ENCODE data around the gene SRRT.

SRRT gene

GRCh38 chr7:100874577-100875355, at the start of gene SRRT:
SRRT (plus strand) TSS chr7:100875103; CDS start chr7:100875591, 488 bp downstream.
- peaks cover 20 to 27% of the 10 kb centered on the region in 2 donors for H3K4me1 ChIP-seq (ENCODE audit: control insufficient read depth in 1 of 2, insufficient read depth in 2 of 2, low read length in 2 of 2)
- H3K27ac ChIP-seq (ENCODE audit: low read depth, low read length) = peak within 1 kb of the TSS; percentile 95
- no peaks in the 10 kb centered on the region for H3K27me3 ChIP-seq (ENCODE audit: control insufficient read depth in 1 of 2, insufficient read depth in 2 of 2, low read length in 2 of 2)
- peak within 1 kb of the TSS; percentile 79 to 95 for H3K4me3 ChIP-seq (ENCODE audit: low read depth in 1 of 2, low read length in 2 of 2)
- peak within 1 kb of the TSS; percentile 73 to 81 for H3K9ac ChIP-seq (ENCODE audit: low read depth in 1 of 2, low read length in 2 of 2)
- peaks cover 3 to 21% of the 10 kb centered on the region in 2 donors for H3K36me3 ChIP-seq (ENCODE audit: control insufficient read depth in 1 of 2, insufficient read depth in 2 of 2, low read length in 2 of 2)
- H3K9me3 ChIP-seq (ENCODE audit: control insufficient read depth in 1 of 2, low read length in 2 of 2) = no peaks in the 10 kb centered on the region

- H3K36me3 ChIP-seq (ENCODE audit: control insufficient read depth in 1 of 2, insufficient read depth in 2 of 2, low read length in 2 of 2) = peaks cover 4 to 21% of the 10 kb centered on the region in 2 donors
- no peak overlapping the region for H3K27ac ChIP-seq (ENCODE audit: low read depth, low read length)
- H3K27me3 ChIP-seq (ENCODE audit: control insufficient read depth in 1 of 2, insufficient read depth in 2 of 2, low read length in 2 of 2) = peaks cover 4 to 7% of the 10 kb centered on the region in 2 donors
- H3K9me3 ChIP-seq (ENCODE audit: control insufficient read depth in 1 of 2, low read length in 2 of 2) = no peaks in the 10 kb centered on the region
- peak overlapping the region; percentile 70 to 79 for H3K9ac ChIP-seq (ENCODE audit: low read depth in 1 of 2, low read length in 2 of 2)
- H3K4me3 ChIP-seq (ENCODE audit: low read depth in 1 of 2, low read length in 2 of 2) = peak overlapping the region; percentile 71 to 77
- peaks cover 16 to 28% of the 10 kb centered on the region in 2 donors for H3K4me1 ChIP-seq (ENCODE audit: control insufficient read depth in 1 of 2, insufficient read depth in 2 of 2, low read length in 2 of 2)
These were observed 49.7 kb upstream of the SRRT start for GRCh38 chr7:100825215-100825671.

GRCh38 chr7:100825751-100826513, 49.0 kb upstream of the SRRT start:
- Histone ChIP-seq H3K4me3 (ENCODE audit: low read depth in 1 of 2, low read length in 2 of 2) (peak overlapping the region; percentile 71 to 77), H3K36me3 (ENCODE audit: control insufficient read depth in 1 of 2, insufficient read depth in 2 of 2, low read length in 2 of 2) (peaks cover 0 to 16% of the 10 kb centered on the region in 2 donors), H3K9ac (ENCODE audit: low read depth in 1 of 2, low read length in 2 of 2) (peak overlapping the region; percentile 70 to 79), H3K27ac (ENCODE audit: low read depth, low read length) (no peak overlapping the region), H3K27me3 (ENCODE audit: control insufficient read depth in 1 of 2, insufficient read depth in 2 of 2, low read length in 2 of 2) (peaks cover 4 to 7% of the 10 kb centered on the region in 2 donors), H3K9me3 (ENCODE audit: control insufficient read depth in 1 of 2, low read length in 2 of 2) (no peaks in the 10 kb centered on the region), H3K4me1 (ENCODE audit: control insufficient read depth in 1 of 2, insufficient read depth in 2 of 2, low read length in 2 of 2) (peaks cover 16 to 31% of the 10 kb centered on the region in 2 donors)

- Histone ChIP-seq H3K9ac (ENCODE audit: low read depth in 1 of 2, low read length in 2 of 2) (peak overlapping the region; percentile 70 to 79), H3K4me1 (ENCODE audit: control insufficient read depth in 1 of 2, insufficient read depth in 2 of 2, low read length in 2 of 2) (peaks cover 16 to 33% of the 10 kb centered on the region in 2 donors), H3K4me3 (ENCODE audit: low read depth in 1 of 2, low read length in 2 of 2) (peak overlapping the region; percentile 71 to 77), H3K9me3 (ENCODE audit: control insufficient read depth in 1 of 2, low read length in 2 of 2) (no peaks in the 10 kb centered on the region), H3K27me3 (ENCODE audit: control insufficient read depth in 1 of 2, insufficient read depth in 2 of 2, low read length in 2 of 2) (peaks cover 4 to 7% of the 10 kb centered on the region in 2 donors), H3K36me3 (ENCODE audit: control insufficient read depth in 1 of 2, insufficient read depth in 2 of 2, low read length in 2 of 2) (peaks cover 0 to 16% of the 10 kb centered on the region in 2 donors), H3K27ac (ENCODE audit: low read depth, low read length) (peak overlapping the region; percentile 20)
These were observed 48.2 kb upstream of the SRRT start for GRCh38 chr7:100826514-100827329.

- no peaks in the 10 kb centered on the region for H3K9me3 ChIP-seq (ENCODE audit: control insufficient read depth in 1 of 2, low read length in 2 of 2)
- peaks cover 16 to 33% of the 10 kb centered on the region in 2 donors for H3K4me1 ChIP-seq (ENCODE audit: control insufficient read depth in 1 of 2, insufficient read depth in 2 of 2, low read length in 2 of 2)
- H3K4me3 ChIP-seq (ENCODE audit: low read depth in 1 of 2, low read length in 2 of 2) = peak within 1 kb of the TSS; percentile 71 to 77
- H3K27ac ChIP-seq (ENCODE audit: low read depth, low read length) = peak within 1 kb of the TSS; percentile 20
- peaks cover 0 to 13% of the 10 kb centered on the region in 2 donors for H3K36me3 ChIP-seq (ENCODE audit: control insufficient read depth in 1 of 2, insufficient read depth in 2 of 2, low read length in 2 of 2)
- H3K27me3 ChIP-seq (ENCODE audit: control insufficient read depth in 1 of 2, insufficient read depth in 2 of 2, low read length in 2 of 2) = peaks cover 4 to 7% of the 10 kb centered on the region in 2 donors
- H3K9ac ChIP-seq (ENCODE audit: low read depth in 1 of 2, low read length in 2 of 2) = peak within 1 kb of the TSS; percentile 70 to 79
These were observed 47.3 kb upstream of the SRRT start, which contains the start of gene EPHB4 for GRCh38 chr7:100827330-100828226. EPHB4 (minus strand) TSS chr7:100827523; CDS start chr7:100827030, 493 bp downstream.

GRCh38 chr7:100829150-100829716, 45.7 kb upstream of the SRRT start:
- H3K9me3 ChIP-seq (ENCODE audit: control insufficient read depth in 1 of 2, low read length in 2 of 2) = no peaks in the 10 kb centered on the region
- H3K4me3 ChIP-seq (ENCODE audit: low read depth in 1 of 2, low read length in 2 of 2) = no peak overlapping the region
- no peaks in the 10 kb centered on the region for H3K36me3 ChIP-seq (ENCODE audit: control insufficient read depth in 1 of 2, insufficient read depth in 2 of 2, low read length in 2 of 2)
- peaks cover 4 to 7% of the 10 kb centered on the region in 2 donors for H3K27me3 ChIP-seq (ENCODE audit: control insufficient read depth in 1 of 2, insufficient read depth in 2 of 2, low read length in 2 of 2)
- no peak overlapping the region for H3K27ac ChIP-seq (ENCODE audit: low read depth, low read length)
- H3K9ac ChIP-seq (ENCODE audit: low read depth in 1 of 2, low read length in 2 of 2) = no peak overlapping the region
- peaks cover 16 to 33% of the 10 kb centered on the region in 2 donors for H3K4me1 ChIP-seq (ENCODE audit: control insufficient read depth in 1 of 2, insufficient read depth in 2 of 2, low read length in 2 of 2)

- H3K9ac ChIP-seq (ENCODE audit: low read depth in 1 of 2, low read length in 2 of 2) = no peak overlapping the region
- H3K27me3 ChIP-seq (ENCODE audit: control insufficient read depth in 1 of 2, insufficient read depth in 2 of 2, low read length in 2 of 2) = peaks cover 4 to 7% of the 10 kb centered on the region in 2 donors
- H3K4me3 ChIP-seq (ENCODE audit: low read depth in 1 of 2, low read length in 2 of 2) = no peak overlapping the region
- H3K9me3 ChIP-seq (ENCODE audit: control insufficient read depth in 1 of 2, low read length in 2 of 2) = no peaks in the 10 kb centered on the region
- H3K4me1 ChIP-seq (ENCODE audit: control insufficient read depth in 1 of 2, insufficient read depth in 2 of 2, low read length in 2 of 2) = peaks cover 6 to 22% of the 10 kb centered on the region in 2 donors
- no peak overlapping the region for H3K27ac ChIP-seq (ENCODE audit: low read depth, low read length)
- no peaks in the 10 kb centered on the region for H3K36me3 ChIP-seq (ENCODE audit: control insufficient read depth in 1 of 2, insufficient read depth in 2 of 2, low read length in 2 of 2)
These were observed 44.5 kb upstream of the SRRT start for GRCh38 chr7:100830396-100830795.

- H3K4me1 ChIP-seq (ENCODE audit: control insufficient read depth in 1 of 2, insufficient read depth in 2 of 2, low read length in 2 of 2) = peaks cover 0 to 24% of the 10 kb centered on the region in 2 donors
- H3K9ac ChIP-seq (ENCODE audit: low read depth in 1 of 2, low read length in 2 of 2) = peak overlapping the region in 1 of 2 donors; percentile 18
- no peak overlapping the region for H3K4me3 ChIP-seq (ENCODE audit: low read depth in 1 of 2, low read length in 2 of 2)
- no peaks in the 10 kb centered on the region for H3K9me3 ChIP-seq (ENCODE audit: control insufficient read depth in 1 of 2, low read length in 2 of 2)
- no peak overlapping the region for H3K27ac ChIP-seq (ENCODE audit: low read depth, low read length)
- peaks cover 0 to 4% of the 10 kb centered on the region in 2 donors for H3K27me3 ChIP-seq (ENCODE audit: control insufficient read depth in 1 of 2, insufficient read depth in 2 of 2, low read length in 2 of 2)
- H3K36me3 ChIP-seq (ENCODE audit: control insufficient read depth in 1 of 2, insufficient read depth in 2 of 2, low read length in 2 of 2) = no peaks in the 10 kb centered on the region
These were observed 42.6 kb upstream of the SRRT start for GRCh38 chr7:100832281-100832633.
